HG03139 (cell line): ENCODE results near the gene BTBD1.
A peak's percentile ranks its signal among the peaks of the same experiment; 100 is the strongest.

Experiments
- ATAC-seq: cut with Tn5 transposase; IDR thresholded peaks from one replicate; pipeline ENCODE4 v1.9.1; 2021; ENCODE audit not compliant: unreplicated experiment

Gene BTBD1

GRCh38 chr15:82999426-82999825 is 67.6 kb downstream of the BTBD1 start:
- no peak for ATAC-seq

GRCh38 chr15:82995938-82996337 is 71.1 kb downstream of the BTBD1 start:
- ATAC-seq, result no peak

GRCh38 chr15:82995076-82995475 is 72.0 kb downstream of the BTBD1 start:
- ATAC-seq, result no peak

- no peak for ATAC-seq
These were observed 73.9 kb downstream of the BTBD1 start for GRCh38 chr15:82993144-82993543.

GRCh38 chr15:82992436-82992998 is 74.5 kb downstream of the BTBD1 start:
- ATAC-seq, result no peak

GRCh38 chr15:82986442-82986780 is 80.6 kb downstream of the BTBD1 start:
- peak; percentile 11 for ATAC-seq

- ATAC-seq, result peak; percentile 96
These were observed 81.2 kb downstream of the BTBD1 start, which contains the start of gene RAMAC for GRCh38 chr15:82985688-82986441. Gene RAMAC (plus strand): TSS chr15:82986210. CDS start chr15:82989019, 2,809 bp downstream.

- ATAC-seq, result no peak
These were observed 86.1 kb downstream of the BTBD1 start for GRCh38 chr15:82980981-82981380.

GRCh38 chr15:82979726-82980125 is 87.3 kb downstream of the BTBD1 start:
- ATAC-seq, result no peak

GRCh38 chr15:82978438-82978837 is 88.6 kb downstream of the BTBD1 start:
- no peak for ATAC-seq

GRCh38 chr15:82977076-82977475 is 90.0 kb downstream of the BTBD1 start:
- no peak for ATAC-seq

- no peak for ATAC-seq
These were observed 94.1 kb downstream of the BTBD1 start for GRCh38 chr15:82972990-82973389.

- ATAC-seq, result no peak
These were observed 95.7 kb downstream of the BTBD1 start for GRCh38 chr15:82971218-82971984.

- no peak for ATAC-seq
These were observed 96.4 kb downstream of the BTBD1 start for GRCh38 chr15:82970696-82971095.

- no peak for ATAC-seq
These were observed 96.9 kb downstream of the BTBD1 start for GRCh38 chr15:82970078-82970686.

GRCh38 chr15:82969353-82969752 is 97.7 kb downstream of the BTBD1 start:
- no peak for ATAC-seq

- ATAC-seq, result no peak
These were observed 99.0 kb downstream of the BTBD1 start for GRCh38 chr15:82968066-82968465.

- peak; percentile 69 for ATAC-seq
These were observed 100.4 kb downstream of the BTBD1 start for GRCh38 chr15:82966671-82967071.
